Measurements from ENCODE around the gene AVPI1. TPM values are rescaled to one million over a fixed set of nuclear protein-coding genes. Genes with fewer than 3 reads are reported as not detected.
A peak's percentile ranks its signal among the peaks of the same experiment; 100 is the strongest.

AVPI1 gene
- total and polyA plus RNA-seq, 8 donors, result 2.3 to 38.2 (median 19.6) TPM

- intact Hi-C loops (cut with DNase I; ENCODE audit: low total_unique reads), result no loop called here
- no peaks in the 10 kb centered on the region for H3K9me3 ChIP-seq
- TF ChIP-seq POLR2A (IDR thresholded peaks at IDR 0.05), result no peak
- no peak for TF ChIP-seq POLR2AphosphoS5 (IDR thresholded peaks at IDR 0.05)
- TF ChIP-seq CTCF (IDR thresholded peaks at IDR 0.05), result no peak
- no peak for TF ChIP-seq EP300 (IDR thresholded peaks at IDR 0.05)
Observed at GRCh38 chr10:97690133-97690532, 3.1 kb upstream of the AVPI1 start.

GRCh38 chr10:97689559-97690020, 2.5 kb upstream of the AVPI1 start:
- TF ChIP-seq POLR2AphosphoS5 (IDR thresholded peaks at IDR 0.05) (peak in 2 of 3 donors; percentile 15 to 54), POLR2A (IDR thresholded peaks at IDR 0.05) (no peak), CTCF (IDR thresholded peaks at IDR 0.05) (no peak), EP300 (IDR thresholded peaks at IDR 0.05) (no peak)
- 57 to 91% (median 66%) methylated on average over 5 of the region's 5 CpGs for WGBS, 5 donors
- H3K4me1 ChIP-seq, result peaks cover 19 to 47% (median 36%) of the 10 kb centered on the region in 4 donors
- DNase-seq, result peak in 1 of 2 donors; percentile 38
- H3K4me3 ChIP-seq, result no peak overlapping the region
- no peaks in the 10 kb centered on the region for H3K36me3 ChIP-seq
- intact Hi-C loops (cut with DNase I; ENCODE audit: low total_unique reads), result no loop called here
- H3K9me3 ChIP-seq, result no peaks in the 10 kb centered on the region
- no peaks in the 10 kb centered on the region for H3K27me3 ChIP-seq
- H3K27ac ChIP-seq, result peak overlapping the region in 4 of 5 donors; percentile 89 to 97 (median 94)

More at GRCh38 chr10:97690133-97690532, 3.1 kb upstream of the AVPI1 start:
- 83 to 95% (median 92%) methylated on average over 3 of the region's 3 CpGs for WGBS, 5 donors
- Histone ChIP-seq H3K27ac (peak overlapping the region in 4 of 5 donors; percentile 30 to 97 (median 92)), H3K27me3 (no peaks in the 10 kb centered on the region), H3K4me1 (peaks cover 15 to 42% (median 30%) of the 10 kb centered on the region in 4 donors), H3K4me3 (no peak overlapping the region), H3K36me3 (no peaks in the 10 kb centered on the region)
- no peak for DNase-seq

- H3K4me1 ChIP-seq, result peaks cover 28 to 62% (median 50%) of the 10 kb centered on the region in 4 donors
Observed at GRCh38 chr10:97687785-97688781, 1.0 kb upstream of the AVPI1 start.

GRCh38 chr10:97686301-97686961, 610 bp downstream of the AVPI1 start:
- no peaks in the 10 kb centered on the region for H3K9me3 ChIP-seq
- H3K4me1 ChIP-seq, result peaks cover 41 to 76% (median 62%) of the 10 kb centered on the region in 4 donors
- no peaks in the 10 kb centered on the region for H3K27me3 ChIP-seq
- 8 to 25% (median 10%) methylated on average over 3 to 14 of the region's 14 CpGs for WGBS, 5 donors
- H3K4me3 ChIP-seq, result peak overlapping the region; percentile 57 to 78 (median 68)
- intact Hi-C loops (cut with DNase I; ENCODE audit: low total_unique reads), result no loop called here
- H3K27ac ChIP-seq, result peak overlapping the region; percentile 89 to 97 (median 93)
- TF ChIP-seq EP300 (IDR thresholded peaks at IDR 0.05), result no peak
- peak in 1 of 3 donors; percentile 5 for TF ChIP-seq POLR2AphosphoS5 (IDR thresholded peaks at IDR 0.05)
- no peak for DNase-seq
- H3K36me3 ChIP-seq, result no peaks in the 10 kb centered on the region

More at GRCh38 chr10:97687785-97688781, 1.0 kb upstream of the AVPI1 start:
- TF ChIP-seq EP300 (IDR thresholded peaks at IDR 0.05), result peak; percentile 42
- peak; percentile 37 to 92 (median 74) for TF ChIP-seq POLR2AphosphoS5 (IDR thresholded peaks at IDR 0.05)
- no peak for TF ChIP-seq POLR2A (IDR thresholded peaks at IDR 0.05)
- H3K27me3 ChIP-seq, result no peaks in the 10 kb centered on the region
- H3K27ac ChIP-seq, result peak overlapping the region; percentile 68 to 97 (median 93)
- intact Hi-C loops (cut with DNase I; ENCODE audit: low total_unique reads), result no loop called here
- peak overlapping the region; percentile 57 to 78 (median 68) for H3K4me3 ChIP-seq
- H3K9me3 ChIP-seq, result no peaks in the 10 kb centered on the region
- 40 to 53% (median 50%) methylated on average over 14 of the region's 14 CpGs for WGBS, 5 donors
- no peaks in the 10 kb centered on the region for H3K36me3 ChIP-seq
- DNase-seq, result peak in 1 of 2 donors; percentile 57
